Testis (tissue), 3 donors: ENCODE measurements around the gene ELL2. TPM values are rescaled to one million over a fixed set of nuclear protein-coding genes. Genes with fewer than 3 reads are reported as not detected.

Experiments used
- DNase-seq: peaks from one replicate; pipeline ENCODE4 v3.0.0-alpha.2; 2019
- H3K27ac ChIP-seq, 2 donors: fragments of 200-600 bp; sonication (generic); one replicate each; pipeline ENCODE4 v1.5.1; 2019
- H3K27me3 ChIP-seq: fragments of 200-600 bp; sonication (generic); one replicate; pipeline ENCODE4 v1.5.1; 2019
- H3K36me3 ChIP-seq: fragments of 200-600 bp; sonication (generic); one replicate; pipeline ENCODE4 v1.5.1; 2017; ENCODE audit warnings: low read depth; ENCODE audit errors: missing control alignments
- H3K4me1 ChIP-seq: fragments of 200-600 bp; sonication (generic); one replicate; pipeline ENCODE4 v1.5.1; 2019
- H3K4me3 ChIP-seq, 2 donors: fragments of 200-600 bp; sonication (generic); one replicate each; pipeline ENCODE4 v1.5.1; 2017 to 2019
- H3K9me3 ChIP-seq: fragments of 200-600 bp; sonication (generic); one replicate; pipeline ENCODE4 v1.5.1; 2017
- POLR2A ChIP-seq: fragments of 450-650 bp; IDR thresholded peaks from one replicate; pipeline ENCODE4 v1.6.1; 2017; ENCODE audit warnings: antibody characterized with exemption, mild to moderate bottlenecking, moderate library complexity
- WGBS, 2 donors: methylation state at CpG; one replicate each; pipeline ENCODE4 v1.1.5; 2018; 5-methylcytosine and 5-hydroxymethylcytosine counted together
- intact Hi-C: fragments of 100-400 bp; cut with DNase I; formaldehyde crosslinking; loops from one replicate; pipeline ENCODE4 v1.15.1; 2023; ENCODE audit warnings: low total_unique reads
- polyA plus RNA-seq: library from polyadenylated mRNA; stranded (reverse); fragments of 350-450 nt; fragmentation: Illumina TruSeq; extraction: RNeasy Lipid Tissue Mini Kit (QIAGEN cat#74804); gene quantifications from one replicate; pipeline ENCODE4 v1.2.3, GENCODE V29; 2014; ENCODE audit warnings: low read depth, low replicate concordance; ENCODE audit not compliant: insufficient read depth
- total RNA-seq, 2 donors: library from RNA; depleted of rRNA; stranded (reverse); fragments of >200 nt; gene quantifications; one replicate each; pipeline ENCODE4 v1.2.3, GENCODE V29; 2016
- TF ChIP-seq, protein P1 (sequence below), 3 experiments: fragments of 450-650 bp in 2 of 3; fragments of 200-600 bp in 1 of 3; sonication (generic) in 1 of 3; IDR thresholded peaks; one replicate each; pipeline ENCODE4 v1.5.1; 2016 to 2019; ENCODE audit warnings: antibody characterized with exemption in 3 of 3, mild to moderate bottlenecking in 2 of 3, moderate library complexity in 1 of 3

Gene ELL2
- total and polyA plus RNA-seq, 3 donors from 2014 or later = 32.1 to 87.3 (median 78.9) TPM

DNA sequence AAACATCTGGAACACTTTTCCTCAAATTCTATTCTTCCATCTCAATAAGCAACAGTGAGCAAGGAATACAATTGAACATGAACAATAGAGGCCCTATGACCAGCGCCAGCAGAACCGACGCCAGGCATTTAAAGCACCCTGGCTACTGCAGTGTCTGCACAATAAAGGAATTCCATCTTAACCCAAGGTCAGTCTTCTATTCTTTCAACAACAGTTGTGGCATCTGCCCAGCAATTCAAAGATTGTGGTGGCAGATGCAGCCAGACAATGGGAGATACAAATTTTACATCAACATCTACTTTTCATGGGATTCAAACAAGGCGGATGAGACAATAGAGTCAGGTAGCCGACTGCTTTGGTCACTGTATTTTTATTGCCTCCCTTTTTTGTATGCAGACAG is 65.9 kb downstream of the ELL2 start:
- Histone ChIP-seq H3K36me3 (no peaks in the 10 kb centered on the region), H3K27ac (peak overlapping the region in 1 of 2 donors; percentile 10), H3K4me3 (no peak overlapping the region), H3K4me1 (peaks cover 15% of the 10 kb centered on the region), H3K9me3 (no peaks in the 10 kb centered on the region), H3K27me3 (no peaks in the 10 kb centered on the region)
- intact Hi-C loops = no loop called here
- no peak for TF ChIP-seq POLR2A
- TF ChIP-seq, protein P1, sequence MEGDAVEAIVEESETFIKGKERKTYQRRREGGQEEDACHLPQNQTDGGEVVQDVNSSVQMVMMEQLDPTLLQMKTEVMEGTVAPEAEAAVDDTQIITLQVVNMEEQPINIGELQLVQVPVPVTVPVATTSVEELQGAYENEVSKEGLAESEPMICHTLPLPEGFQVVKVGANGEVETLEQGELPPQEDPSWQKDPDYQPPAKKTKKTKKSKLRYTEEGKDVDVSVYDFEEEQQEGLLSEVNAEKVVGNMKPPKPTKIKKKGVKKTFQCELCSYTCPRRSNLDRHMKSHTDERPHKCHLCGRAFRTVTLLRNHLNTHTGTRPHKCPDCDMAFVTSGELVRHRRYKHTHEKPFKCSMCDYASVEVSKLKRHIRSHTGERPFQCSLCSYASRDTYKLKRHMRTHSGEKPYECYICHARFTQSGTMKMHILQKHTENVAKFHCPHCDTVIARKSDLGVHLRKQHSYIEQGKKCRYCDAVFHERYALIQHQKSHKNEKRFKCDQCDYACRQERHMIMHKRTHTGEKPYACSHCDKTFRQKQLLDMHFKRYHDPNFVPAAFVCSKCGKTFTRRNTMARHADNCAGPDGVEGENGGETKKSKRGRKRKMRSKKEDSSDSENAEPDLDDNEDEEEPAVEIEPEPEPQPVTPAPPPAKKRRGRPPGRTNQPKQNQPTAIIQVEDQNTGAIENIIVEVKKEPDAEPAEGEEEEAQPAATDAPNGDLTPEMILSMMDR (IDR thresholded peaks at IDR 0.05) = no peak
- DNase-seq = peak; percentile 40
- 56 to 67% methylated on average over 5 of the region's 5 CpGs for WGBS, 2 donors

DNA sequence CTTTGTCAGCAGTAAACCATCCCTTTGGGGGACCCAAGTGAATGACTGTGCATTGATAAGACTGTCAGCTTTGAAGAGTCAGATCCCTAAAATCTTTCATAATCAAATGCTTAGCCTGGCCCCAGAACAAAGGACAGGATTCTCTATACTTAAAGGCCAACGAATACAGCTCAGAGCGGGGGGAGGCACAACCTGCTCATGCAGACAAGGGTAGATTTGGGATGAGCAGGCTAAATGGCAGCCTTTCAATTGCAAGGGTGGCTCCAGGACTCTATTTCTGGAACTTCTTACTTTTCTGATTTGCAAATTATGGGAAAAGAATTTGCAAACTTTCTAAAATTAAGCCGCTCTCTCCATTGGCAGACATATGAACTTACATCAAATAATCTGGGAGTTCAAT is 66.4 kb downstream of the ELL2 start:
- Histone ChIP-seq H3K27me3 (no peaks in the 10 kb centered on the region), H3K4me3 (no peak overlapping the region), H3K27ac (no peak overlapping the region), H3K4me1 (peaks cover 15% of the 10 kb centered on the region), H3K36me3 (no peaks in the 10 kb centered on the region), H3K9me3 (no peaks in the 10 kb centered on the region)
- TF ChIP-seq, protein P1 (IDR thresholded peaks at IDR 0.05) = no peak
- TF ChIP-seq POLR2A = no peak
- intact Hi-C loops = no loop called here
- DNase-seq = no peak
- WGBS, 2 donors = 68 to 73% methylated on average over 3 of the region's 3 CpGs

DNA sequence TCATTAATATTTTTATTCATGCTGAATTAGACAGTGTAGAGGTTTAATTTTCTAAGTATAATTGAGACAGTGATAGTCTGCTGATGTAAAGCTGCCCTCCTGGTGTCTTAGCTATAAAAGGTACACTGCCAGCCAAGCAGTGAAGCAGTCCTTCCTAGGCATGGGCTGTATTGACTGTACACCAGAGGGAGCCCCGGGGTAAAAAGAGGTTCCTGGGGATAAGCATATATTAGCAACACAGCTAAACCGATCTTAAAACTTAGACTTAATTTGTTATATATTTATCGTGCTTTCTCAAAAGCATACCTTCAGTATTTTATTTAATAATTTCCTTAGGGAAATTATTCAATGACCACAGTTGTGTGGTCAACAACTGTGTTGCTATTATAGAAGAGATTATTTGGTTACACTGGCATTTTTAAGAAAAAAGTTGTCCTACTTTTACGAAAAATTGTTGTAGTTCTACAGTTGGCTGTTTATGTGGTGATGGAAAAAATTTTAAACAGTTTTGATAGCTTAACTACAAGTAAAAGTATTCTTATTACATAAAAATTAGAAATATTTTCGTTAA is 68.8 kb downstream of the ELL2 start:
- Histone ChIP-seq H3K27ac (no peak overlapping the region), H3K4me3 (no peak overlapping the region), H3K4me1 (peaks cover 15% of the 10 kb centered on the region), H3K27me3 (no peaks in the 10 kb centered on the region), H3K36me3 (no peaks in the 10 kb centered on the region), H3K9me3 (no peaks in the 10 kb centered on the region)
- intact Hi-C loops = no loop called here
- WGBS, 2 donors = 85 to 90% methylated on average over 5 of the region's 5 CpGs
- TF ChIP-seq, protein P1 (IDR thresholded peaks at IDR 0.05) = peak; percentile 25 to 39 (median 32)
- no peak for TF ChIP-seq POLR2A
- peak; percentile 50 for DNase-seq

DNA sequence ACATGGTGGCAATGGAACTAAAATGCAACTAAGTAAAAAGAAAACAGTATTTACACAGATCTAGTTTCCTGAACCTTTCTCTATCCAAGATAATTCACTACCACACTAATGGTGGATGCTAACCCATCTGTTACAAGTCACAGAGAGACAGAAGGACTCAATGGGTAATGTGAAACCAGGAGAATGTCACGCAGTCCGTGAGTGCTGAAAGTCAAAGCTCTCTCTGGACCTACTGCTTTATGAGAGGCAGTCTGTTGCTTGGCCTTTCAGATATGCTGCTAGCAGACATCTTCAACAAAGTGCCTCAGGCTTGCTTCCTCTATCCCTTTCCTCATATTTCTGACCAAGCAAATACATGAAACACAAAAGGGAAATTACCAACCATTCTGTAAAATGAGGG is 70.2 kb downstream of the ELL2 start:
- no peak overlapping the region for H3K4me3 ChIP-seq
- no peak for DNase-seq
- intact Hi-C loops = no loop called here
- H3K4me1 ChIP-seq = peaks cover 15% of the 10 kb centered on the region
- H3K27ac ChIP-seq = no peak overlapping the region
- no peaks in the 10 kb centered on the region for H3K27me3 ChIP-seq
- H3K9me3 ChIP-seq = no peaks in the 10 kb centered on the region
- WGBS, 2 donors = 90 to 100% methylated on average over 2 of the region's 2 CpGs
- TF ChIP-seq POLR2A = no peak
- TF ChIP-seq, protein P1 (IDR thresholded peaks at IDR 0.05) = no peak
- no peaks in the 10 kb centered on the region for H3K36me3 ChIP-seq

DNA sequence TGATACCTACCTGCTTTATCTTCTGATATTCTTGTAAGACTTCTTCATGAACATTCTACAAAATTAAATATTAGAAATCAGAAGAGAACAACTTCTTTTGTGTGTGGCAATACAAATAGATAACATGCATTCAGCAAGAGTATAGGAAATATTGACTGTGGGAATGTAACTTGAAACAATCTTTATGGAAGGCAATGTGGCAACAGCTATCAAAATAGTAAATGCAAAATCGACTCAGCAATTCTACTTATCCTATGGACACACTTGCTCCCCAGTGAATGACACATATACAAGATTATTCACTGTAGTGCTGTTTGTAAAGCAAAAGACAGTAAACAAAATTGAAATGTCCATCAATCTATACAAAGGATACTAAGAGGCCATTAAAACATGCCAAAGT is 72.6 kb downstream of the ELL2 start:
- H3K4me1 ChIP-seq = peaks cover 2% of the 10 kb centered on the region
- no peak overlapping the region for H3K27ac ChIP-seq
- no peaks in the 10 kb centered on the region for H3K9me3 ChIP-seq
- no peaks in the 10 kb centered on the region for H3K27me3 ChIP-seq
- TF ChIP-seq, protein P1 (IDR thresholded peaks at IDR 0.05) = no peak
- TF ChIP-seq POLR2A = no peak
- WGBS, 2 donors = 78 to 88% methylated on average over 1 of the region's 1 CpG
- no peak overlapping the region for H3K4me3 ChIP-seq
- H3K36me3 ChIP-seq = no peaks in the 10 kb centered on the region
- intact Hi-C loops = no loop called here
- no peak for DNase-seq
